WERI-Rb-1 (cell line): ENCODE data around the gene RYR3.

Experiments
- DNase-seq: peaks from one replicate; pipeline ENCODE4 v3.0.0-alpha.2; 2020
- H3K27ac ChIP-seq: fragments of 250-450 bp; sonication (Bioruptor Pico); 2 replicates; pipeline ENCODE4 v1.5.1; 2020; ENCODE audit warnings: mild to moderate bottlenecking, moderate library complexity
- H3K27me3 ChIP-seq: fragments of 250-450 bp; sonication (Bioruptor Pico); 2 replicates; pipeline ENCODE4 v1.5.1; 2021; ENCODE audit warnings: mild to moderate bottlenecking, low read depth, moderate library complexity; ENCODE audit not compliant: insufficient read depth, severe bottlenecking
- H3K36me3 ChIP-seq: fragments of 250-450 bp; sonication (Bioruptor Pico); 2 replicates; pipeline ENCODE4 v1.5.1; 2020; ENCODE audit warnings: mild to moderate bottlenecking, moderate library complexity
- H3K4me3 ChIP-seq: 2 replicates; pipeline ENCODE4 v1.5.1; 2011; ENCODE audit warnings: low read depth, mild to moderate bottlenecking, control low read depth, low read length
- H3K9me3 ChIP-seq: fragments of 250-450 bp; sonication (Bioruptor Pico); 2 replicates; pipeline ENCODE4 v1.5.1; 2021; ENCODE audit warnings: mild to moderate bottlenecking, moderate library complexity; ENCODE audit not compliant: severe bottlenecking
- CTCF ChIP-seq: IDR thresholded peaks from 2 replicates; pipeline ENCODE4 v1.5.1; 2011; ENCODE audit warnings: low read depth, mild to moderate bottlenecking, control low read depth, inconsistent platforms, low read length

RYR3 gene

GRCh38 chr15:33374226-33374914, 63.6 kb downstream of the RYR3 start:
- DNase-seq, result no peak
- H3K9me3 ChIP-seq, result no peaks in the 10 kb centered on the region
- no peak for TF ChIP-seq CTCF
- no peaks in the 10 kb centered on the region for H3K27me3 ChIP-seq
- H3K36me3 ChIP-seq, result no peaks in the 10 kb centered on the region
- no peak overlapping the region for H3K27ac ChIP-seq
- no peak overlapping the region for H3K4me3 ChIP-seq

- TF ChIP-seq CTCF, result no peak
- DNase-seq, result no peak
- H3K4me3 ChIP-seq, result no peak overlapping the region
- no peaks in the 10 kb centered on the region for H3K27me3 ChIP-seq
- H3K27ac ChIP-seq, result no peak overlapping the region
- no peaks in the 10 kb centered on the region for H3K36me3 ChIP-seq
- H3K9me3 ChIP-seq, result no peaks in the 10 kb centered on the region
Observed at GRCh38 chr15:33375236-33375635, 64.5 kb downstream of the RYR3 start.

GRCh38 chr15:33377204-33377603, 66.4 kb downstream of the RYR3 start:
- no peak overlapping the region for H3K4me3 ChIP-seq
- no peak overlapping the region for H3K27ac ChIP-seq
- no peak for TF ChIP-seq CTCF
- H3K27me3 ChIP-seq, result no peaks in the 10 kb centered on the region
- no peaks in the 10 kb centered on the region for H3K36me3 ChIP-seq
- DNase-seq, result no peak
- no peaks in the 10 kb centered on the region for H3K9me3 ChIP-seq

GRCh38 chr15:33378866-33379480, 68.2 kb downstream of the RYR3 start:
- H3K9me3 ChIP-seq, result no peaks in the 10 kb centered on the region
- H3K27me3 ChIP-seq, result no peaks in the 10 kb centered on the region
- no peak for DNase-seq
- TF ChIP-seq CTCF, result no peak
- H3K4me3 ChIP-seq, result no peak overlapping the region
- no peaks in the 10 kb centered on the region for H3K36me3 ChIP-seq
- no peak overlapping the region for H3K27ac ChIP-seq

GRCh38 chr15:33380406-33380805, 69.6 kb downstream of the RYR3 start:
- Histone ChIP-seq H3K36me3 (no peaks in the 10 kb centered on the region), H3K9me3 (no peaks in the 10 kb centered on the region), H3K27ac (no peak overlapping the region), H3K27me3 (no peaks in the 10 kb centered on the region), H3K4me3 (no peak overlapping the region)
- no peak for DNase-seq
- TF ChIP-seq CTCF, result no peak

- no peak for DNase-seq
- H3K27ac ChIP-seq, result no peak overlapping the region
- H3K27me3 ChIP-seq, result no peaks in the 10 kb centered on the region
- H3K9me3 ChIP-seq, result no peaks in the 10 kb centered on the region
- H3K4me3 ChIP-seq, result no peak overlapping the region
- no peak for TF ChIP-seq CTCF
- H3K36me3 ChIP-seq, result no peaks in the 10 kb centered on the region
Observed at GRCh38 chr15:33382491-33382890, 71.7 kb downstream of the RYR3 start.
